GM23338 (cell line): ENCODE results near the gene PTCD3. TPM values are rescaled to one million over a fixed set of nuclear protein-coding genes. Genes with fewer than 3 reads are reported as not detected.

ENCODE experiments used
- ATAC-seq: fragments of 200-7000 bp; cut with Tn5 transposase; 3 replicates; pipeline ENCODE4 v1.9.1; 2020
- DNase-seq: peaks from one replicate; pipeline ENCODE4 v3.0.0-alpha.2; 2015; ENCODE audit warnings: low spot score
- H2AFZ ChIP-seq: fragments of 200-600 bp; sonication (generic); 2 replicates; pipeline ENCODE4 v1.8.0; 2016; ENCODE audit warnings: antibody characterized with exemption, mild to moderate bottlenecking, moderate library complexity
- H3F3A ChIP-seq: fragments of 200-600 bp; sonication (generic); replicated peaks from 2 replicates; pipeline ENCODE4 v1.8.0; 2017; ENCODE audit warnings: antibody characterized with exemption, mixed run types, low read depth
- H3K27ac ChIP-seq: fragments of 200-600 bp; sonication (generic); 2 replicates; pipeline ENCODE4 v1.6.1; 2016; ENCODE audit warnings: low read depth
- H3K27me3 ChIP-seq: fragments of 200-600 bp; sonication (generic); 2 replicates; pipeline ENCODE4 v1.8.0; 2016; ENCODE audit warnings: mild to moderate bottlenecking, mixed run types, moderate library complexity; ENCODE audit not compliant: insufficient read depth
- H3K36me3 ChIP-seq: fragments of 200-600 bp; sonication (generic); 2 replicates; pipeline ENCODE4 v1.8.0; 2016; ENCODE audit warnings: mild to moderate bottlenecking; ENCODE audit not compliant: insufficient read depth
- H3K4me1 ChIP-seq: fragments of 200-600 bp; sonication (generic); 2 replicates; pipeline ENCODE4 v1.8.0; 2016; ENCODE audit warnings: mild to moderate bottlenecking, moderate library complexity; ENCODE audit not compliant: insufficient read depth
- H3K4me2 ChIP-seq: fragments of 200-600 bp; sonication (generic); 2 replicates; pipeline ENCODE4 v1.7.1; 2017; ENCODE audit warnings: mixed run types
- H3K4me3 ChIP-seq: fragments of 200-600 bp; sonication (generic); 2 replicates; pipeline ENCODE4 v1.6.1; 2016; ENCODE audit warnings: mixed run types
- H3K79me2 ChIP-seq: fragments of 200-600 bp; sonication (generic); replicated peaks from 2 replicates; pipeline ENCODE4 v1.8.0; 2017; ENCODE audit warnings: mild to moderate bottlenecking; ENCODE audit not compliant: insufficient read depth
- H3K9me2 ChIP-seq: fragments of 200-600 bp; sonication (generic); 2 replicates; pipeline ENCODE4 v1.8.0; 2017; ENCODE audit not compliant: insufficient read depth
- H4K20me1 ChIP-seq: fragments of 200-600 bp; sonication (generic); replicated peaks from 2 replicates; pipeline ENCODE4 v1.8.0; 2017; ENCODE audit warnings: mild to moderate bottlenecking; ENCODE audit not compliant: insufficient read depth
- H3K27ac Mint-ChIP-seq: 2 replicates; pipeline ENCODE4 v1.8.0; 2020; ENCODE audit warnings: inconsistent platforms, mild to moderate bottlenecking, moderate library complexity, mixed read lengths
- H3K27me3 Mint-ChIP-seq: 3 replicates; pipeline ENCODE4 v1.8.0; 2022; ENCODE audit warnings: low read depth, mild to moderate bottlenecking, moderate library complexity, mixed read lengths, inconsistent platforms; ENCODE audit not compliant: insufficient read depth, poor library complexity
- H3K36me3 Mint-ChIP-seq: 3 replicates; pipeline ENCODE4 v1.8.0; 2021; ENCODE audit warnings: low read depth, mild to moderate bottlenecking, inconsistent platforms, moderate library complexity, mixed read lengths
- H3K4me1 Mint-ChIP-seq: 3 replicates; pipeline ENCODE4 v1.8.0; 2020; ENCODE audit warnings: mild to moderate bottlenecking, inconsistent platforms, mixed read lengths
- H3K4me3 Mint-ChIP-seq: 3 replicates; pipeline ENCODE4 v1.8.0; 2021; ENCODE audit warnings: moderate library complexity, mild to moderate bottlenecking, inconsistent platforms, mixed read lengths
- H3K9me3 Mint-ChIP-seq: 3 replicates; pipeline ENCODE4 v1.8.0; 2020; ENCODE audit warnings: moderate library complexity, mild to moderate bottlenecking, inconsistent platforms, mixed read lengths
- CREB1 ChIP-seq: fragments of 250-450 bp; sonication (Bioruptor Pico); IDR thresholded peaks from 2 replicates; pipeline ENCODE4 v1.5.0; 2020; ENCODE audit warnings: low read depth, mild to moderate bottlenecking, moderate library complexity
- EZH2 ChIP-seq: fragments of 200-600 bp; sonication (generic); IDR thresholded peaks from one replicate; pipeline ENCODE4 v1.8.0; 2017; ENCODE audit warnings: antibody characterized with exemption, mild to moderate bottlenecking, low read depth; ENCODE audit not compliant: unreplicated experiment
- NANOG ChIP-seq: IDR thresholded peaks from 2 replicates; pipeline ENCODE4 v1.6.1; 2016; ENCODE audit warnings: antibody characterized with exemption, borderline replicate concordance
- POLR2AphosphoS5 ChIP-seq: IDR thresholded peaks from 2 replicates; pipeline ENCODE4 v1.6.1; 2016; ENCODE audit warnings: antibody characterized with exemption, low read depth
- STAT1 ChIP-seq: IDR thresholded peaks from one replicate; pipeline ENCODE4 v1.6.1; 2016; ENCODE audit warnings: antibody characterized with exemption; ENCODE audit not compliant: unreplicated experiment
- ZNF114 ChIP-seq: fragments of 250-450 bp; sonication (Bioruptor Pico); IDR thresholded peaks from 2 replicates; pipeline ENCODE4 v1.5.0; 2020; ENCODE audit warnings: mild to moderate bottlenecking, moderate library complexity
- ZNF331 ChIP-seq: fragments of 250-450 bp; sonication (Bioruptor Pico); IDR thresholded peaks from 2 replicates; pipeline ENCODE4 v1.5.0; 2020; ENCODE audit warnings: low read depth, mild to moderate bottlenecking, moderate library complexity
- ZNF462 ChIP-seq: fragments of 250-450 bp; sonication (Bioruptor Pico); IDR thresholded peaks from 2 replicates; pipeline ENCODE4 v1.5.0; 2020; ENCODE audit warnings: mild to moderate bottlenecking, moderate library complexity
- polyA plus RNA-seq: library from polyadenylated mRNA; unstranded; fragments of >200 nt; fragmentation: Nextera tagmentation; extraction: Ambion mirVana; gene quantifications from 2 replicates; pipeline ENCODE4 v1.2.1, GENCODE V29; 2016
- total RNA-seq: library from RNA; depleted of rRNA; stranded (reverse); fragments of >200 nt; shearing (Covaris generic); gene quantifications from 2 replicates; pipeline ENCODE4 v1.2.3, GENCODE V29; 2014
- TF ChIP-seq, protein P1 (sequence below): IDR thresholded peaks from 2 replicates; pipeline ENCODE4 v1.6.1; 2016; ENCODE audit warnings: antibody characterized with exemption

PTCD3 gene
- total and polyA plus RNA-seq, 2 experiments from 2014 or later = 140 to 223 TPM

GRCh38 chr2:86064006-86064405 lies 42.0 kb upstream of the PTCD3 start (continued):
- TF ChIP-seq EZH2 = no peak
- no peak for TF ChIP-seq ZNF462 (CRISPR knock-in tag)
- no peak for TF ChIP-seq ZNF331 (CRISPR knock-in tag)
- TF ChIP-seq NANOG = no peak

DNA sequence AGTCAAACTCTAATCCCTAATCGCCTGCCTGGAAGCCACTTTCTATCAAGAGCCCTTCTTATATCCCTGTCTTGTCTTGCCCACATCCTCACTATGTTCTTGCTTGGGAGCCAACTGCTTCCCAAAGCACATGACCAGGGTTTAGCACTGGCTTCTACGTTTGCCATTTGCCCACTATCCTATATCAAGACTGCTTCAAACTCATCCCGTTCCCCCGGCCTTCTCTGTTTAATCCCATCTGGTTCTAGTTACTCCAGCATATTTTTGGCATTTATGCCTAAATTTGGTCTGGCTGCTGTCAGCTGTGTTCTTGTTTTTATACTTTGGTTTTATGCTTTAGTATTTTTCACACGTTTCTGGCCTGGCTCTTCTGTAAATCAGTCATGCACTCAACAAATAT lies 40.5 kb upstream of the PTCD3 start:
- H3K36me3 ChIP-seq = peaks cover 47% of the 10 kb centered on the region
- H3K27me3 Mint-ChIP-seq = no peaks in the 10 kb centered on the region
- TF ChIP-seq NANOG (no peak), ZNF114 (no peak), POLR2AphosphoS5 (no peak), STAT1 (no peak), ZNF331 (CRISPR knock-in tag) (no peak), CREB1 (CRISPR knock-in tag) (no peak), ZNF462 (CRISPR knock-in tag) (no peak)
- TF ChIP-seq, protein P1, sequence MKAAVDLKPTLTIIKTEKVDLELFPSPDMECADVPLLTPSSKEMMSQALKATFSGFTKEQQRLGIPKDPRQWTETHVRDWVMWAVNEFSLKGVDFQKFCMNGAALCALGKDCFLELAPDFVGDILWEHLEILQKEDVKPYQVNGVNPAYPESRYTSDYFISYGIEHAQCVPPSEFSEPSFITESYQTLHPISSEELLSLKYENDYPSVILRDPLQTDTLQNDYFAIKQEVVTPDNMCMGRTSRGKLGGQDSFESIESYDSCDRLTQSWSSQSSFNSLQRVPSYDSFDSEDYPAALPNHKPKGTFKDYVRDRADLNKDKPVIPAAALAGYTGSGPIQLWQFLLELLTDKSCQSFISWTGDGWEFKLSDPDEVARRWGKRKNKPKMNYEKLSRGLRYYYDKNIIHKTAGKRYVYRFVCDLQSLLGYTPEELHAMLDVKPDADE = no peak

More for the DNA sequence above, 40.5 kb upstream of the PTCD3 start:
- H3K9me3 Mint-ChIP-seq = no peaks in the 10 kb centered on the region
- DNase-seq (no peak), ATAC-seq (no peak)
- H3K4me3 ChIP-seq = no peak overlapping the region
- peaks cover 10% of the 10 kb centered on the region for H4K20me1 ChIP-seq
- no peaks in the 10 kb centered on the region for H3F3A ChIP-seq
- H3K36me3 Mint-ChIP-seq = peaks cover 81% of the 10 kb centered on the region
- no peaks in the 10 kb centered on the region for H3K4me1 Mint-ChIP-seq
- H3K79me2 ChIP-seq = no peaks in the 10 kb centered on the region
- no peaks in the 10 kb centered on the region for H3K27me3 ChIP-seq
- H3K4me2 ChIP-seq = no peak overlapping the region
- no peak overlapping the region for H3K4me3 Mint-ChIP-seq
- H2AFZ ChIP-seq = no peak overlapping the region
- H3K4me1 ChIP-seq = no peaks in the 10 kb centered on the region
- H3K9me2 ChIP-seq = no peaks in the 10 kb centered on the region
- no peak overlapping the region for H3K27ac ChIP-seq
- no peak overlapping the region for H3K27ac Mint-ChIP-seq
